GM12891 (cell line): ENCODE data around the gene C1QC. TPM values are rescaled to one million over a fixed set of nuclear protein-coding genes. Genes with fewer than 3 reads are reported as not detected.
A peak's percentile ranks its signal among the peaks of the same experiment; 100 is the strongest.

Source experiments
- DNase-seq: peaks from one replicate; pipeline ENCODE4 v3.0.0; 2011; ENCODE audit warnings: low spot score; ENCODE audit not compliant: insufficient read length
- FAIRE-seq: peaks from 2 replicates; lab custom pipeline; 2011; peaks lifted over from hg19 to GRCh38; lab: Jason Lieb, UNC
- PAX5 ChIP-seq: IDR thresholded peaks from 2 replicates; pipeline ENCODE4 v1.6.1; 2011; ENCODE audit warnings: low read length, moderate library complexity, mild to moderate bottlenecking; ENCODE audit not compliant: insufficient read depth, severe bottlenecking
- POLR2A ChIP-seq: IDR thresholded peaks from 2 replicates; pipeline ENCODE4 v1.6.1; 2011; ENCODE audit warnings: low read depth, low read length, control low read depth
- POLR2AphosphoS5 ChIP-seq: IDR thresholded peaks from 2 replicates; pipeline ENCODE4 v1.6.1; 2011; ENCODE audit warnings: low read depth, low read length, control low read depth
- POU2F2 ChIP-seq: IDR thresholded peaks from 2 replicates; pipeline ENCODE4 v1.6.1; 2011; ENCODE audit warnings: low read depth, mild to moderate bottlenecking, control low read depth, low read length, moderate library complexity
- SPI1 ChIP-seq: IDR thresholded peaks from 2 replicates; pipeline ENCODE4 v1.6.1; 2011; ENCODE audit warnings: low read depth, low read length, control low read depth
- TAF1 ChIP-seq: IDR thresholded peaks from 2 replicates; pipeline ENCODE4 v1.6.1; 2011; ENCODE audit warnings: low read depth, low read length, control low read depth
- polyA plus RNA-seq: library from polyadenylated mRNA; unstranded; fragments of >200 nt; gene quantifications from one replicate; pipeline ENCODE4 v1.2.1, GENCODE V29; 2012; ENCODE audit warnings: low read depth, missing spikeins, inconsistent platforms; ENCODE audit not compliant: missing spikeins

Gene C1QC
- polyA plus RNA-seq, result not detected

GRCh38 chr1:22643381-22643780 lies at the start of gene C1QC:
Gene C1QC (plus strand): TSS chr1:22643633. CDS start chr1:22644024, 391 bp downstream.
- TF ChIP-seq SPI1 (peak; percentile 28; the same call in 1 of the 2 replicates), POU2F2 (no peak)
- FAIRE-seq, result no peak
- no peak for DNase-seq

- TF ChIP-seq SPI1, result no peak
- DNase-seq, result no peak
- no peak for FAIRE-seq
These were observed 49.0 kb upstream of the C1QC start for GRCh38 chr1:22594396-22594795.

GRCh38 chr1:22595108-22595507 lies 48.3 kb upstream of the C1QC start:
- FAIRE-seq (no peak), DNase-seq (no peak)
- TF ChIP-seq PAX5 (no peak), POLR2A (no peak), TAF1 (no peak), POU2F2 (no peak), POLR2AphosphoS5 (no peak), SPI1 (no peak)

- no peak for TF ChIP-seq POLR2A
- no peak for TF ChIP-seq TAF1
- TF ChIP-seq POLR2AphosphoS5, result no peak
- TF ChIP-seq PAX5, result no peak
- TF ChIP-seq POU2F2, result no peak
- TF ChIP-seq SPI1, result no peak
- FAIRE-seq, result no peak
- no peak for DNase-seq
These were observed 46.0 kb upstream of the C1QC start for GRCh38 chr1:22597301-22597965.

GRCh38 chr1:22597996-22598395 lies 45.4 kb upstream of the C1QC start:
- FAIRE-seq (no peak), DNase-seq (no peak)
- TF ChIP-seq SPI1, result no peak
- no peak for TF ChIP-seq TAF1
- no peak for TF ChIP-seq PAX5
- TF ChIP-seq POU2F2, result no peak
- TF ChIP-seq POLR2AphosphoS5, result no peak
- TF ChIP-seq POLR2A, result no peak

GRCh38 chr1:22598736-22599135 lies 44.7 kb upstream of the C1QC start:
- no peak for FAIRE-seq
- TF ChIP-seq POLR2A, result no peak
- TF ChIP-seq PAX5, result no peak
- no peak for TF ChIP-seq TAF1
- TF ChIP-seq SPI1, result no peak
- no peak for TF ChIP-seq POU2F2
- TF ChIP-seq POLR2AphosphoS5, result no peak
- no peak for DNase-seq

- no peak for DNase-seq
- FAIRE-seq, result no peak
- no peak for TF ChIP-seq POLR2A
These were observed 43.2 kb upstream of the C1QC start for GRCh38 chr1:22600071-22600816.

- no peak for DNase-seq
- no peak for FAIRE-seq
- no peak for TF ChIP-seq SPI1
- TF ChIP-seq POLR2A, result no peak
- TF ChIP-seq POU2F2, result no peak
- TF ChIP-seq POLR2AphosphoS5, result no peak
- TF ChIP-seq TAF1, result no peak
- TF ChIP-seq PAX5, result no peak
These were observed 42.4 kb upstream of the C1QC start for GRCh38 chr1:22600817-22601605.

- TF ChIP-seq TAF1 (no peak), SPI1 (no peak), POLR2A (no peak), POU2F2 (no peak), PAX5 (no peak), POLR2AphosphoS5 (no peak)
- no peak for DNase-seq
- FAIRE-seq, result no peak
These were observed 41.8 kb upstream of the C1QC start for GRCh38 chr1:22601610-22602009.
